ENCODE data around the gene NDUFA8. TPM values are rescaled to one million over a fixed set of nuclear protein-coding genes. Genes with fewer than 3 reads are reported as not detected.

NDUFA8 gene
- total and polyA plus RNA-seq, 9 of the 15 experiments (the other 6 are each of a cell fraction or from before 2014, with no cell fraction given) = 105 to 212 (median 133) TPM

DNA sequence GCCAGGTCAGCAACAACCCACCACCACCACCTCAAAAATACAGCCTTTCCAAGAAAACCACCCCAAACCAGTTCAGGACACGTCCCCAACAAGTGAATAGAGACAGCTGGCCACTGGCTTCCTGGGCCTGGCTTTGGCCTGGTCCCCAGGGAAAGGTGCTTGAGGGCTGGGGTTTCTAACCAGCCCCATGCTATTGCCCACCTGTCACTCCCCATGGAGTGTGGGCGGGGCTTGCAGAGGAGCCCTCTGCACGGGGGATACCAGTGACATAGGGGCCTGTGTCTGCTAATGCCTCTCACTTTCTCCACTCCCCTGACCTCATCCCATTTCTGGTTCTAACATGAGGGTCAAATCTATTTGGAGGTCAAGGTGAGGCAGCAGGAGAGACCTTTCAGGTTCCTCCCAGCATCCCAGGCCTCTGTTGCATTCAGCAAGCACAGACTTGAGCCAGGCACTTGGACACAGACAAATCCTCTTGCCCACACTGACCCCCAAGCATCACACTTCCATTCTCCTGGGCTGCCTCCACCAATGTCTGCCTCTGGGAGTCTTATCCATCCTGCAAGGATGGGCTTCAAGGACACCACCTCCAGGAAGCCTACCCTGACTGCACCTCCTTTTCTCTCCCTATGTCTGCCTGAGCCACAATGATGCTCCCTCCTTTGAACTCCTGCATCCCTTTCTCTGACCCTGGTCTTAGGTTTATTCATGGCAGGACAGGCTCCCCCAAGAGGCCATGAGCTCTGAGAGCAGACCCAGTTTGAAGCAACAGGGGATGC, 50.4 kb downstream of the NDUFA8 start (continued):
- TF ChIP-seq, protein P1, sequence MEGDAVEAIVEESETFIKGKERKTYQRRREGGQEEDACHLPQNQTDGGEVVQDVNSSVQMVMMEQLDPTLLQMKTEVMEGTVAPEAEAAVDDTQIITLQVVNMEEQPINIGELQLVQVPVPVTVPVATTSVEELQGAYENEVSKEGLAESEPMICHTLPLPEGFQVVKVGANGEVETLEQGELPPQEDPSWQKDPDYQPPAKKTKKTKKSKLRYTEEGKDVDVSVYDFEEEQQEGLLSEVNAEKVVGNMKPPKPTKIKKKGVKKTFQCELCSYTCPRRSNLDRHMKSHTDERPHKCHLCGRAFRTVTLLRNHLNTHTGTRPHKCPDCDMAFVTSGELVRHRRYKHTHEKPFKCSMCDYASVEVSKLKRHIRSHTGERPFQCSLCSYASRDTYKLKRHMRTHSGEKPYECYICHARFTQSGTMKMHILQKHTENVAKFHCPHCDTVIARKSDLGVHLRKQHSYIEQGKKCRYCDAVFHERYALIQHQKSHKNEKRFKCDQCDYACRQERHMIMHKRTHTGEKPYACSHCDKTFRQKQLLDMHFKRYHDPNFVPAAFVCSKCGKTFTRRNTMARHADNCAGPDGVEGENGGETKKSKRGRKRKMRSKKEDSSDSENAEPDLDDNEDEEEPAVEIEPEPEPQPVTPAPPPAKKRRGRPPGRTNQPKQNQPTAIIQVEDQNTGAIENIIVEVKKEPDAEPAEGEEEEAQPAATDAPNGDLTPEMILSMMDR (IDR thresholded peaks at IDR 0.05 in 2 of 3, conservative IDR thresholded peaks at IDR 0.05 in 1 of 3; ENCODE audit: insufficient read depth in 2 of 3, low read depth in 1 of 3, low read length in 3 of 3) = 0 out of 6 replicates have a peak, but pooled peaks of 1 of the 3 experiments have one; percentile 7
- TF ChIP-seq TAF9B (IDR thresholded peaks at IDR 0.05; ENCODE audit: partially characterized antibody) = no peak
- TF ChIP-seq, protein P2, sequence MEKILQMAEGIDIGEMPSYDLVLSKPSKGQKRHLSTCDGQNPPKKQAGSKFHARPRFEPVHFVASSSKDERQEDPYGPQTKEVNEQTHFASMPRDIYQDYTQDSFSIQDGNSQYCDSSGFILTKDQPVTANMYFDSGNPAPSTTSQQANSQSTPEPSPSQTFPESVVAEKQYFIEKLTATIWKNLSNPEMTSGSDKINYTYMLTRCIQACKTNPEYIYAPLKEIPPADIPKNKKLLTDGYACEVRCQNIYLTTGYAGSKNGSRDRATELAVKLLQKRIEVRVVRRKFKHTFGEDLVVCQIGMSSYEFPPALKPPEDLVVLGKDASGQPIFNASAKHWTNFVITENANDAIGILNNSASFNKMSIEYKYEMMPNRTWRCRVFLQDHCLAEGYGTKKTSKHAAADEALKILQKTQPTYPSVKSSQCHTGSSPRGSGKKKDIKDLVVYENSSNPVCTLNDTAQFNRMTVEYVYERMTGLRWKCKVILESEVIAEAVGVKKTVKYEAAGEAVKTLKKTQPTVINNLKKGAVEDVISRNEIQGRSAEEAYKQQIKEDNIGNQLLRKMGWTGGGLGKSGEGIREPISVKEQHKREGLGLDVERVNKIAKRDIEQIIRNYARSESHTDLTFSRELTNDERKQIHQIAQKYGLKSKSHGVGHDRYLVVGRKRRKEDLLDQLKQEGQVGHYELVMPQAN (IDR thresholded peaks at IDR 0.05; ENCODE audit: borderline replicate concordance) = no peak
- TF ChIP-seq TSC22D4 (tag; IDR thresholded peaks at IDR 0.05) = no peak
- no peak for TF ChIP-seq ZNF696 (CRISPR knock-in tag; conservative IDR thresholded peaks at IDR 0.05)
- TF ChIP-seq MTA2 (IDR thresholded peaks at IDR 0.05; ENCODE audit: low read depth) = no peak
- TF ChIP-seq RBM25 (IDR thresholded peaks at IDR 0.05; ENCODE audit: low read depth, low read length, severe bottlenecking) = peak; percentile 82
- TF ChIP-seq TRIM24 (IDR thresholded peaks at IDR 0.05) = no peak
- no peak for TF ChIP-seq NUFIP1 (IDR thresholded peaks at IDR 0.05; ENCODE audit: partially characterized antibody)
- TF ChIP-seq, protein P3, sequence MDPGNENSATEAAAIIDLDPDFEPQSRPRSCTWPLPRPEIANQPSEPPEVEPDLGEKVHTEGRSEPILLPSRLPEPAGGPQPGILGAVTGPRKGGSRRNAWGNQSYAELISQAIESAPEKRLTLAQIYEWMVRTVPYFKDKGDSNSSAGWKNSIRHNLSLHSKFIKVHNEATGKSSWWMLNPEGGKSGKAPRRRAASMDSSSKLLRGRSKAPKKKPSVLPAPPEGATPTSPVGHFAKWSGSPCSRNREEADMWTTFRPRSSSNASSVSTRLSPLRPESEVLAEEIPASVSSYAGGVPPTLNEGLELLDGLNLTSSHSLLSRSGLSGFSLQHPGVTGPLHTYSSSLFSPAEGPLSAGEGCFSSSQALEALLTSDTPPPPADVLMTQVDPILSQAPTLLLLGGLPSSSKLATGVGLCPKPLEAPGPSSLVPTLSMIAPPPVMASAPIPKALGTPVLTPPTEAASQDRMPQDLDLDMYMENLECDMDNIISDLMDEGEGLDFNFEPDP (CRISPR knock-in tag; IDR thresholded peaks at IDR 0.05) = no peak
- TF ChIP-seq BCOR (IDR thresholded peaks at IDR 0.05) = peak; percentile 81
- TF ChIP-seq ZNF408 (CRISPR knock-in tag; IDR thresholded peaks at IDR 0.05; ENCODE audit: low read depth) = no peak
- TF ChIP-seq MEF2D (tag; conservative IDR thresholded peaks at IDR 0.05; ENCODE audit: low read depth) = no peak
- TF ChIP-seq ZNF766 (CRISPR knock-in tag; conservative IDR thresholded peaks at IDR 0.05) = no peak

All from K562 (cell line).